ENCODE measurements around the gene UBAC1. TPM values are rescaled to one million over a fixed set of nuclear protein-coding genes. Genes with fewer than 3 reads are reported as not detected.

Gene UBAC1
- total RNA-seq, 2 donors from 2014 or later = 47.9 to 48.4 TPM

DNA sequence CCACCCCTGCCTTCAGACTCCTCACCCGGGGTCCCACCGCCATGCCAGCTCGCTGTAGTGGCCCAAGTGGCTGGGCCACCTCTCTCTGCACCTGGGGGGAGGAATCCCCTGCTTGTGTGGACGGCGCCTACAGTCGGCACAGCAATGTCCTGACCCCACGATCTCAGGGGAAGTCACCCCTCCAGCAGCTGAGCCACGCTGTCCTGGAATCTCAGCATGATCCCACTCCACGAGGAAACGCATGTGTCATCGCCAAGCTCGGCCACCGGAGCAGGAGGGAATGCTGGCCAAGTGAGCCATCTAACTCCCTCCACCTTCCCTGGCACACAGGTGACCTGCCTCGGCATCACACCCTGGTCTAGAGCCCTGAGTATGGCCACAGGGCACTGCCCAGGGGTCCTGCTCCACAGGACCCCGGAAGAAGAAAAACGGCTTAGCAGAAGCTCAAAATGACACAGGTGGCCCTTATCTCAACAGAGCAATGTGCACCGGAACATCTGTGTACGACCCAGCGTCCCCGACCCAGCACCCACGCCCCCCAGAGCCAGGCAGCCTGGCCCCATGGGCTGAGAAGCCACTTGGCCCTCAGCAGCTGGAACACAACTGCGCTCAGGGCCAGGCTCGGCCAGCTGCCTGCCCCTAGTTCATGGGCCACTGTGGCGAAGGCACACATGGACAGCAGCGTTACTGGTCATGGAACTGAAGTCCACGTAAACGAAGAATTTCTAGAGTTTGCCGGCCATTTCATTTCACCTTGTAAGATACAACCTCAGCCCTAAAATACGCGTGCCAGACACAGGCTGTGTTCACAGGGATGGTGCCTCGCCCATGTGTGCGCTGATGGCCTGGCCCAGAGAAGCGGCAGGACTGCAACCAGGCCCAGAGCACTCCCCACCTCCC is 30.5 kb downstream of the UBAC1 start:
- Histone ChIP-seq H3K36me3 (ENCODE audit: control insufficient read depth, insufficient read depth, low read length) (peaks cover 31% of the 10 kb centered on the region), H3K27ac (ENCODE audit: low read depth, low read length) (no peak overlapping the region), H3K4me1 (ENCODE audit: control insufficient read depth, insufficient read depth, low read length) (no peaks in the 10 kb centered on the region), H3K27me3 (ENCODE audit: control insufficient read depth, insufficient read depth, low read length, poor library complexity, severe bottlenecking) (no peaks in the 10 kb centered on the region), H3K9ac (ENCODE audit: extremely low read depth, low read length, poor library complexity, severe bottlenecking) (no peak overlapping the region), H3K4me3 (ENCODE audit: low read length) (no peak overlapping the region), H3K9me3 (ENCODE audit: control insufficient read depth, low read length) (no peaks in the 10 kb centered on the region)
- H3K9me3 Mint-ChIP-seq = peaks cover 4% of the 10 kb centered on the region
- H3K36me3 Mint-ChIP-seq (ENCODE audit: low read depth) = peaks cover 48% of the 10 kb centered on the region
- no peak for DNase-seq
- no peaks in the 10 kb centered on the region for H3K4me1 Mint-ChIP-seq
- H3K4me3 Mint-ChIP-seq = no peak overlapping the region
- TF ChIP-seq, protein P1, sequence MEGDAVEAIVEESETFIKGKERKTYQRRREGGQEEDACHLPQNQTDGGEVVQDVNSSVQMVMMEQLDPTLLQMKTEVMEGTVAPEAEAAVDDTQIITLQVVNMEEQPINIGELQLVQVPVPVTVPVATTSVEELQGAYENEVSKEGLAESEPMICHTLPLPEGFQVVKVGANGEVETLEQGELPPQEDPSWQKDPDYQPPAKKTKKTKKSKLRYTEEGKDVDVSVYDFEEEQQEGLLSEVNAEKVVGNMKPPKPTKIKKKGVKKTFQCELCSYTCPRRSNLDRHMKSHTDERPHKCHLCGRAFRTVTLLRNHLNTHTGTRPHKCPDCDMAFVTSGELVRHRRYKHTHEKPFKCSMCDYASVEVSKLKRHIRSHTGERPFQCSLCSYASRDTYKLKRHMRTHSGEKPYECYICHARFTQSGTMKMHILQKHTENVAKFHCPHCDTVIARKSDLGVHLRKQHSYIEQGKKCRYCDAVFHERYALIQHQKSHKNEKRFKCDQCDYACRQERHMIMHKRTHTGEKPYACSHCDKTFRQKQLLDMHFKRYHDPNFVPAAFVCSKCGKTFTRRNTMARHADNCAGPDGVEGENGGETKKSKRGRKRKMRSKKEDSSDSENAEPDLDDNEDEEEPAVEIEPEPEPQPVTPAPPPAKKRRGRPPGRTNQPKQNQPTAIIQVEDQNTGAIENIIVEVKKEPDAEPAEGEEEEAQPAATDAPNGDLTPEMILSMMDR (conservative IDR thresholded peaks at IDR 0.05) = no peak
- 92 to 93% methylated on average over 24 to 33 of the region's 33 CpGs for WGBS, 2 experiments (ENCODE audit: insufficient coverage in 1 of 2, insufficient read length in 1 of 2)
- H3K27me3 Mint-ChIP-seq (ENCODE audit: insufficient read depth) = no peaks in the 10 kb centered on the region
- no peak overlapping the region for H3K27ac Mint-ChIP-seq

DNA sequence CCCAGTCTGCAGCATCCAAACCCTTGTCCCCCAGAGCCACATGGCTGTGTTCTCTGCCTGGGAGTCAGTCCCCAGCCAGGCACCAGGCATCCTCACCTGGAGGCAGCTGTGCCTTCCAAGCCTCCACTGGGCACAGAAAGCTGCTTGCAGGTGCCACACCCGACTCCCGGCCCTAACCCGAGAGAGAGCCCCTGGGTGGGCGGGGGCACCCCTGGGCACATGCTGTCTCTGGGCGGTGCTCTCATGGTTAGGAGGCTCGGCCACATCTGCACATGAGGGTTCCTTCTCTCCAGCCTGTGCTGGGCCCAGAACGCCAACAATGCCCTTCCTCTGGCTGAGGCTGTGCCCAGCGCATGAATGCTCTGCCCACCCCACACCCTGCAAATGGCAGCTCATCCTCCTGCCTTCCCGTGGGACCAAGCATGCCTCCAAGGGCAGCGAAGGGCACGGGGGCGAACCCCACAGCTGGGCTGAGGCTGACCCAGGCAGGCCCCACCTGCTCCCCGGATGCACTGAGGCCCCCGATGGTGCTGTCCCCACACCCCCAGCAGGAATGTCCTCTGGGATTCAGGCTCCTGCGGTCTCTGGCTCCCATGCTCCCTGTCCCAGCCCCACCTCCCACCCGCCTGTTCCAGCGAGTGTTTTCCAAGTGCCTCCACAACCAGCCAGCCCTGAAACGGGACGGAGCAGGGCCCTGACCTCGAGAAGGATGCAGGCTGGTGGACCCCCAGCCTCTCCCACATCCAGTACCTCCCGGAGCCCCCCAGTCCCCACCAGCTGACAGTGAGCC is 31.3 kb downstream of the UBAC1 start:
- no peak overlapping the region for H3K4me3 ChIP-seq (ENCODE audit: low read length)
- no peaks in the 10 kb centered on the region for H3K9me3 ChIP-seq (ENCODE audit: control insufficient read depth, low read length)
- no peak overlapping the region for H3K27ac ChIP-seq (ENCODE audit: low read depth, low read length)
- H3K27me3 Mint-ChIP-seq (ENCODE audit: insufficient read depth) = no peaks in the 10 kb centered on the region
- H3K9ac ChIP-seq (ENCODE audit: extremely low read depth, low read length, poor library complexity, severe bottlenecking) = no peak overlapping the region
- no peak overlapping the region for H3K4me3 Mint-ChIP-seq
- no peaks in the 10 kb centered on the region for H3K4me1 ChIP-seq (ENCODE audit: control insufficient read depth, insufficient read depth, low read length)
- H3K27ac Mint-ChIP-seq = no peak overlapping the region
- no peaks in the 10 kb centered on the region for H3K27me3 ChIP-seq (ENCODE audit: control insufficient read depth, insufficient read depth, low read length, poor library complexity, severe bottlenecking)
- no peaks in the 10 kb centered on the region for H3K4me1 Mint-ChIP-seq
- H3K36me3 ChIP-seq (ENCODE audit: control insufficient read depth, insufficient read depth, low read length) = peaks cover 24% of the 10 kb centered on the region
- TF ChIP-seq, protein P1 (conservative IDR thresholded peaks at IDR 0.05) = no peak
- no peaks in the 10 kb centered on the region for H3K9me3 Mint-ChIP-seq
- DNase-seq = no peak
- 94 to 95% methylated on average over 14 to 21 of the region's 21 CpGs for WGBS, 2 experiments (ENCODE audit: insufficient coverage in 1 of 2, insufficient read length in 1 of 2)
- H3K36me3 Mint-ChIP-seq (ENCODE audit: low read depth) = peaks cover 42% of the 10 kb centered on the region

DNA sequence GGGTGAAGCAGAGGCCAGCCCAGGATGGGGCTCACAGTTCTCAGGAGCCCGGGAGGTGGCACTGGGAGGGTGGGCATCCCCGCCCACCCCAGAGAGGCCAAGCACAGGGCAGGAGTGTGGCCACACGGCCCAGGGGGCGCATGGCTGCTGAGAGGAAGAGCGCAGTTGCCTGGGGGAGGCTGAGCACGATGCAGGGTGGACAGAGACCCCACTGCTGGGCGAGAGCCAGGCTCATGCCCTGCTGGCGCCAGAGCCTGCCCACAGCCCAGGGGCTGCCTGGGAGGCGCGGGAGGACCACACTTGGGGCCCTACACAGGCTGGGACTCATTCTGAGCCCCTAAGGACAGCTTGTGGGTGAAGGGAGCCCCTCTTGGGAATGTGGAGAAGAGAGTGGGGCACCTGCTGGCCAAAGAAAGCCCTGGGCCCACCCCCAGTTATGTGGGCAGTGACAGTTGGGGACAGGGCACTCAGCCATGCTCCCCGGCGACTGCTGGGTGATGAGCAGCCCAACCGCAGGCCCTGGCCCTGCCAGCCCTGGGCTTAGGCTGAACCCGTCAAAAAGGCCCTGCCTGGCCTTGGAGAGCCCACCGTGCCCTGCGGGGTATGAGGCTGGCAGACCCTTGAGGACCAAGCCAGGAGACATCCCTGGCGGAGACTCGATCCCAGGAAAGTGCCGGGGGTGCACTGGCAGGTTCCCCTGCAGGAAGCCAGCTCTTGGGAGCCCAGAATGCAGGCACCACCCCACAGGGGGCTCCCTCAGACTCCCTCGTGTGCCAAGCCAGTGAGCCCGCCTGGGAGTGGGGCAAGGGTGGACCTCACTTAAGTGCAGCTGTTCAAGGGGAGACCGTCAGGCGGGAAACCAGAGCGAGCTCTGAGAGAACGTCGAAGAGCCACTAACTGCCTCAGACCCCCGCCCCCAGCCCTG is 32.2 kb downstream of the UBAC1 start:
- no peak overlapping the region for H3K27ac Mint-ChIP-seq
- Histone ChIP-seq H3K9me3 (ENCODE audit: control insufficient read depth, low read length) (no peaks in the 10 kb centered on the region), H3K27me3 (ENCODE audit: control insufficient read depth, insufficient read depth, low read length, poor library complexity, severe bottlenecking) (no peaks in the 10 kb centered on the region), H3K27ac (ENCODE audit: low read depth, low read length) (no peak overlapping the region), H3K36me3 (ENCODE audit: control insufficient read depth, insufficient read depth, low read length) (peaks cover 21% of the 10 kb centered on the region), H3K4me1 (ENCODE audit: control insufficient read depth, insufficient read depth, low read length) (no peaks in the 10 kb centered on the region), H3K9ac (ENCODE audit: extremely low read depth, low read length, poor library complexity, severe bottlenecking) (no peak overlapping the region), H3K4me3 (ENCODE audit: low read length) (no peak overlapping the region)
- no peak for DNase-seq
- TF ChIP-seq, protein P1 (conservative IDR thresholded peaks at IDR 0.05) = no peak
- H3K36me3 Mint-ChIP-seq (ENCODE audit: low read depth) = peaks cover 44% of the 10 kb centered on the region
- no peaks in the 10 kb centered on the region for H3K4me1 Mint-ChIP-seq
- H3K27me3 Mint-ChIP-seq (ENCODE audit: insufficient read depth) = no peaks in the 10 kb centered on the region
- H3K4me3 Mint-ChIP-seq = no peak overlapping the region
- H3K9me3 Mint-ChIP-seq = no peaks in the 10 kb centered on the region
- WGBS, 2 experiments (ENCODE audit: insufficient coverage in 1 of 2, insufficient read length in 1 of 2) = 91% methylated on average over 23 to 27 of the region's 27 CpGs

Measured in endodermal cell (in vitro differentiated cells).